ENCODE data around the gene PLA2G4E.

PLA2G4E gene

GRCh38 chr15:42016971-42017370 is 3.9 kb downstream of the PLA2G4E start:
- no peak for DNase-seq

GRCh38 chr15:42014406-42014805 is 6.4 kb downstream of the PLA2G4E start:
- DNase-seq = no peak

GRCh38 chr15:42012928-42013482 is 7.8 kb downstream of the PLA2G4E start:
- no peak for DNase-seq

DNA sequence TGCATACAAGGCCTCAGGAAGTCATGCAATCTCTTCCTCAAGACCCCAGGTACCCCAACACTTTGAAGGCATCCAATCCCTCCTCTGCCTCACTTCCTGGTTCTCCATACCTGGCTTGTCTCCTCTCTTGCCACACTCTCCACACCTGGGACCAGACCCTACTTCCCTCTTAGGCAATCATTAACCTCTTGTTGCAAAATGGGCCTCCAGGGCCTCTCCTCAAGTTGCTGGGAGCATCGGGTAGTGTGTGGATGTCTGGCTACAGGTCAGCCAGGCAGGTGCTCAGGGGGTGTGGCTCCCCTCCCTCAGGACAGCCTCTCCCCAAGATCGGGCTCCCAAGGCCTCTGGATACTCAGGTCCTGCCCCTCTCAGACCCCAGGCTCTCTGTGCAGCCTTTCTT is 8.6 kb downstream of the PLA2G4E start:
- no peak for DNase-seq

GRCh38 chr15:42011074-42011473 is 9.8 kb downstream of the PLA2G4E start:
- DNase-seq = no peak

GRCh38 chr15:42010434-42010833 is 10.4 kb downstream of the PLA2G4E start:
- DNase-seq = no peak

- no peak for DNase-seq
Measured at GRCh38 chr15:42009474-42009873, 11.4 kb downstream of the PLA2G4E start.

GRCh38 chr15:42009022-42009421 is 11.8 kb downstream of the PLA2G4E start:
- no peak for DNase-seq

GRCh38 chr15:42007386-42007785 is 13.5 kb downstream of the PLA2G4E start:
- no peak for DNase-seq

GRCh38 chr15:42002333-42002732 is 18.5 kb downstream of the PLA2G4E start:
- DNase-seq = no peak

GRCh38 chr15:42001236-42001635 is 19.6 kb downstream of the PLA2G4E start:
- no peak for DNase-seq

DNA sequence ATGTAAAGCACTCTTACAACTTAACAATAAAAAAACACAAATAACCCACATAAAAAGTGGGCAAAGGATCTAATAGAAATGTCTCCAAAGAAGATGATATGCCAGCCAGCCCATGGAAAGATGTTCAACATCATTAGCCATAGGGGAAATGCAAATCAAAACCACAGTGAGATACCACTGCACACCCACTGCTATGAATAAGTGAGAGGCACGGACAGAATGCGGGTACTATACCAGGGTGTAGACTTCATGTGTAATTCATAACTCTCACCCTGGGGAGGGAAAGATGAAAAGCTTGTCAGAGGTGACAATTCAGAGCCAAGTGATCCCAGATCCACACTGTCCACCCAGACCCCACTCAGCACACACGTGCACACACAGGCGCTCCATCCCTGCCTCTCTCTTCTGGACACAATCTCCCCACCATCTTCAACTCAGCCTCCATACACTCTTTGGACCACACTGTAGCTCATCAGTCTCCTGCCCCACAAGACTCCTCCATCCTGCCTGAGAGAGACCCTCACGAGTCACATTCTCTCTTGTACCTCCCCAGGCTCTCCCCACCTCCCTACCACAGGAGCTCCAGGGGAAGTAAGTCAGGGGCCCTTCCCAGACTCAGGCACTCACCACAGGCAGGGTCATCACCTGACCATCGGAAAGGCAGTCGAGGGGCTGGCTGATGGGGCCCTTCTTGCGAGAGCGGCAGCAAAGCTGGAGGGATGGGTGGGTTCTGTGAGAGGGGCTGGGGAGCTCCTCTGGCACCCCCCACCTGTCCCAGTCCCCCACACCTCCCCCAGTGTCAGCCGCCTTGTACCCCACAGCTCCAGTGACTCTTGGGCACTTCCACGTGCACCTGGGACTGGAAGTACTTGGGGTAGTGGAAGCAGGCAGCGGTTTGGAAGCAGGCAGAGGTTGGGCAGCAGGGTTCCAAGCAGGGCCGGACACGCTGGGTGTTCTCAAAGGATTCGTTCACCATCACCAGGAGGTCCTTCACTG is 21.3 kb downstream of the PLA2G4E start:
- DNase-seq = no peak

GRCh38 chr15:41997845-41998244 is 23.0 kb downstream of the PLA2G4E start:
- no peak for DNase-seq

GRCh38 chr15:41996921-41997592 is 23.8 kb downstream of the PLA2G4E start:
- DNase-seq = no peak

DNA sequence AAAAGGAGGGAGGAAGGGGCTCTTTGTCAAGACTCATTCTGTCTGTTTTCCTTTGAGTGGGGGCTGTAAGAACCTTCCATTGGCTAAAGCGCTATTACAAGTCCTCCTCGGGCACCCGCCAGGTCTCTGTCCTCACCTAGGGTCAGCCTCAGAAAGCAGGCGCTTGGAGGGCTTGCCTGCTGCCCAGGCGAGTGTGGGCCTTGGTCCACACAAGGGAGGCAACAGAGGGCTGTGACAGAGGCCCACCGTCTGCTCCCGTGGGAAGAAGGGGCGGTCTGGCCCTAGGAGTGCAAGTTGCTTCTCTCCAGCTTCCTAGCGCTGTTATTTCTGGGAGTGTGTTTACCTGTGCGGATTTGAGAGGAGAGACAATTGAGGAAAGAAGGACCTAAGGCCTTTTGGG is 24.5 kb downstream of the PLA2G4E start:
- no peak for DNase-seq

DNA sequence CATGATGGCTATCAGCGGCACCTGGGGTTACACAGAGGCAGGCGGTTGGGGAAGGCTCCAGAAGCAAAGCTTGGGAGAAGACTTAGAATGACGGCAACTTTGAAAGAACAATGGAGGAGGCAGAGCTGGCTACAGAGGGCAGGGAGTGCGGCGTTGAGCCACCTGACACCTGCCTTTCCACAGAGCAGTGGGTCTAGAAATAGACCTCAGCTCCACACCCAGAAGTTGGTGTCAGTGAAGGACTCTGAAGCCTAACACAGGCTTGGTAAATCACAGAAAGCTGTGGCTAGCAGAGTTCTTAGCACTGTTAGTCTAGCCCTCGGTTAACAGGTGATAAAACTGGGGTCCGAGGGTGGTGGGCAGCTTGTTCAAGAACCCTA is 25.4 kb downstream of the PLA2G4E start:
- no peak for DNase-seq

GRCh38 chr15:41994772-41995475 is 25.9 kb downstream of the PLA2G4E start:
- no peak for DNase-seq

- DNase-seq = no peak
Measured at GRCh38 chr15:41994171-41994650, 26.6 kb downstream of the PLA2G4E start.

DNA sequence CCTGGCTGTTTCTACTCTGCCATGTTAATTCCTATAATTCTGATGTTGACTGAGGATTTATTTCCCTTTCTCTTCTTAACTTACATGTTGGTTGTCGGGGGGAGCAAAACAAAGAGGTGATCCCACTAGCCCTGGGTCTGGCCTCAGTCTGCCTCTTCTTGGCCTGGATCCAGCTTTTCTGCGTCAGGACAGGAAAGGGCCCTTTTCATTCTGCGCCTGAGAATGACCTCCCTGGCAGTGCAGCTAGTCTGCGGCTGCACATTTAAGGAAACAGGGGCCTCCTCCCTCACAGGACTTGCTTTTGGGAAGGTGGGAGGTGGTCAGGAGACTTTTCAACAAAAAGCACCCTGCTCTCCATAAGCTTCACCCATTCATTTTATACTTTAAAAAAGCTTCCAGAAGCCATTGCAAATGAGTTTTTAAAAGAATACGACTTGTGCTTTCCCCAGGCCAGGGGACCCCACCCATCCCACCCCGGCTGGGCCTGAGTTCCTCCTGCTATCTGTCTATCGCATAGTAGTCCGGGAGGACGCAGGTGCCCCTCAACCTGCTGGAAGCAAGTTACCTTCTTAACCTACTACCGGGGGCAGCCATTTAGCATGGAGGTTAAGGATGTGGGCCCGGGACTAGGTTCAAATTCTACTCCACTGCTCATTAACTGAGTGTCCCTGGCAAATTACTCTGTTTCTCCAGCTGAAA is 27.2 kb downstream of the PLA2G4E start:
- no peak for DNase-seq

- no peak for DNase-seq
Measured at GRCh38 chr15:41992803-41993190, 28.0 kb downstream of the PLA2G4E start.

- no peak for DNase-seq
Measured at GRCh38 chr15:41992151-41992802, 28.6 kb downstream of the PLA2G4E start.

- no peak for DNase-seq
Measured at GRCh38 chr15:41990691-41991090, 30.2 kb downstream of the PLA2G4E start.

Data from NCI-H1436 treated with DMSO at 0.1 percent for 48 hours (cell line).